DMS153 treated with DMSO at 0.1 percent for 48 hours (cell line): Measurements from ENCODE around the gene NKPD1.

Experiments
- DNase-seq: peaks from one replicate; lab custom pipeline; 2025; ENCODE audit not compliant: unreplicated experiment; lab: John Stamatoyannopoulos, UW

NKPD1 gene

GRCh38 chr19:45160870-45161737 is at the start of gene NKPD1:
TSS of gene NKPD1 (minus strand) at chr19:45160982. CDS start at chr19:45160150, 832 bp downstream.
- no peak for DNase-seq

- DNase-seq: no peak
These were observed 45.5 kb upstream of the NKPD1 start for GRCh38 chr19:45206328-45206727.

GRCh38 chr19:45205810-45206209 is 45.0 kb upstream of the NKPD1 start:
- DNase-seq: no peak

- DNase-seq: no peak
These were observed 41.9 kb upstream of the NKPD1 start for GRCh38 chr19:45202637-45203036.

GRCh38 chr19:45200568-45200967 is 39.8 kb upstream of the NKPD1 start:
- no peak for DNase-seq

- DNase-seq: no peak
These were observed 35.0 kb upstream of the NKPD1 start for GRCh38 chr19:45195764-45196163.

- no peak for DNase-seq
These were observed 30.6 kb upstream of the NKPD1 start for GRCh38 chr19:45191375-45191774.

- no peak for DNase-seq
These were observed 29.2 kb upstream of the NKPD1 start for GRCh38 chr19:45189971-45190370.

GRCh38 chr19:45187421-45188100 is 26.8 kb upstream of the NKPD1 start:
- no peak for DNase-seq

- no peak for DNase-seq
These were observed 25.9 kb upstream of the NKPD1 start for GRCh38 chr19:45186509-45187334.

GRCh38 chr19:45184115-45184514 is 23.3 kb upstream of the NKPD1 start:
- no peak for DNase-seq

- DNase-seq: no peak
These were observed 22.0 kb upstream of the NKPD1 start for GRCh38 chr19:45182758-45183157.

GRCh38 chr19:45180936-45181335 is 20.2 kb upstream of the NKPD1 start:
- no peak for DNase-seq

- no peak for DNase-seq
These were observed 19.1 kb upstream of the NKPD1 start for GRCh38 chr19:45179892-45180370.

GRCh38 chr19:45179072-45179891 is 18.5 kb upstream of the NKPD1 start:
- DNase-seq: no peak

GRCh38 chr19:45178262-45179071 is 17.7 kb upstream of the NKPD1 start, which contains the start of gene BLOC1S3:
TSS of gene BLOC1S3 (plus strand) at chr19:45178784. CDS start at chr19:45179297, 513 bp downstream.
- DNase-seq: peak; percentile 99

GRCh38 chr19:45177817-45178261 is 17.1 kb upstream of the NKPD1 start, which contains the start of gene TRAPPC6A:
TSS of gene TRAPPC6A (minus strand) at chr19:45178237. CDS start at chr19:45178218, 19 bp downstream.
- DNase-seq: no peak

- no peak for DNase-seq
These were observed 14.9 kb upstream of the NKPD1 start for GRCh38 chr19:45175515-45176345.
